GM21786 (cell line): ENCODE data around the gene SMC1B.

Experiments
- ATAC-seq: cut with Tn5 transposase; IDR thresholded peaks from one replicate; pipeline ENCODE4 v1.9.1; 2021; ENCODE audit not compliant: unreplicated experiment

SMC1B gene

DNA sequence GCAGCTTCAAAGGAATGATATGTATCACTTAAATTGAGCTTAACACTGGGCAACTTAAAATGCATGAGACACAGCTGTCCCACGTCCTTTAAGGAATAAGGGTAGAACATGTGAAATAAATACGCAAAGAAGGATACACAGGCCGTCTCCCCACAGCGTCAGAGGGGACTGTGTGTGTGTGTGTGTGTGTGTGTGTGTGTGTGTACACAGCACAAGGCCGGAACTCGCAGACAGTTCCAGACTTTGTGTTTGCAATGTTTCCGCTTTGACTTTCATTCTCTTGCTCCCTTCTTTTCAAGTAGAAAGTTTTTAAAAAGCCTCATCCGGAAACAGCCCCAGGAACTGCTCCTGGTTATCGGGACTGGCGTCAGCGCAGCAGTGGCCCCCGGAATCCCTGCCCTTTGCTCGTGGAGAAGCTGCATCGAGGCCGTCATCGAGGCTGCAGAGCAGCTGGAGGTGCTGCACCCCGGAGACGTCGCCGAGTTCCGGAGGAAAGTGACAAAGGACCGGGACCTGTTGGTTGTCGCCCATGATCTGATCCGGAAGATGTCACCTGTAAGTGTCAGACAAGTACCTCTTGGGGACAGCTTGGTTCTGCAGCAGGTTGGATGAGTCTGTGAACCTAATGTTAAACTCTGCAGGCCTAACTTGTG is 90.4 kb downstream of the SMC1B start:
- no peak for ATAC-seq

DNA sequence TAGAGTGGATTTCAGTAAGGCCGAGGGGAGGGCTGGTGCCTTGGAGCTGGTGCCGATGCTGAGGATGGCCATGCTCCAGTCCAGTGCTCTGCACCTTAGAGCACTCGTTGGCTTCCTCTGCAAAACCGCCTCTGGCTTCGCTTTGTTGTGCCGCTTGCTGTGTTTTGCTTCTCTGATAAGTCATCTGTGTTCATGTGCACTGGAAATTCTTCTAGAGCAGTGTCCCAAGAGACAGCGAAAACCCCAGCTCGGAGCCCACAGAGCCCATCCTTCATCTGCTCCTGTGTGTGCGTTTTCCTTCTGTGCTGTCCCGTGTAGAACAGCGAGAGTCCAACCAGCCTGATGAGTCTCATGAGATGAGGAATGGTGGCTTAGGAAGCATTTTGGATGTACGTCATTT is 91.6 kb downstream of the SMC1B start:
- no peak for ATAC-seq

DNA sequence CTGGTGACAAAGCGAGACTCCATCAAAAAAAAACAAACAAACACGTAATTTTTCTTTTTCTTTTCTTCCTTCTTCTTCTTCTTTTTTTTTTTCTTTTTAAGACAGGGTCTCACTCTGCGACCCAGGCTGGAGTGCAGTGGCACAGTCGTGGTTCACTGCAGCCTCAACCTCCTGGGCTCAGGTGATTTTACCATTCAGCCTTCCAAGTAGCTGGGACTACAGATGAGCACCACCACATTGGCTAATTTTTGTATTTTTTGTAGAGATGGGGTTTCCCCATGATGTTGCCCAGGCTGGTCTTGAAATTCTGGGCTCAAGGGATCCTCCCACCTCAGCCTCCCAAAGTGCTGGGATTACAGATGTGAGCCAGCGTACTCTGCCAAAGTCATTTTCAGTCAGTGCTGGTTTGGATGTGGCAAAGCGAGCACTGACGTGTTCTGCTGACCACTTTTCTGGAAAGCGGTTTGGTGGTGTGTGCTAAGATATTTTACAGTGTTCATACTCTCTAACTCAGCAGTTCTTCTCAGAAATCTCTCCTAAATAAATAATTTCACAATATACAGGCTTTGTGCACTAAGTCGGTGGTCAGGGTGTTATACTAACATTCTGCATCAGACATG is 92.9 kb downstream of the SMC1B start:
- ATAC-seq: no peak

DNA sequence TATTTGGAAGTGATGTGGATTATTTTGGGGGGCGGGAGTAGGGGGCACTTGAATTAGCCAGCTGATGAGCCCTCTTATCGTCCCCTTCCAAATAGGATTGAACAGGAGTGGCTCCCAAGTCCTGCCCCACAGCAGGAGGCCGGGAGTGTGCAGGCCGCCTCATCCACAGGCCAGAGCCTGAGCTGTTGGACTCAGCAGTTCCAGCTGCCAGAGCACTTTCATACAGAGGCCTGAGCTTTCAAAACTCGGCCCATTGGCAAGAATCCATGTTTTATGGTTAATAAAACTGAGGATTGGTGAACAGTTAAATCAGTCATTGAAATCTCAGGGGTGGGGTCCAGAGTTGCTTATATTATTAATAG is 94.1 kb downstream of the SMC1B start:
- ATAC-seq: no peak

DNA sequence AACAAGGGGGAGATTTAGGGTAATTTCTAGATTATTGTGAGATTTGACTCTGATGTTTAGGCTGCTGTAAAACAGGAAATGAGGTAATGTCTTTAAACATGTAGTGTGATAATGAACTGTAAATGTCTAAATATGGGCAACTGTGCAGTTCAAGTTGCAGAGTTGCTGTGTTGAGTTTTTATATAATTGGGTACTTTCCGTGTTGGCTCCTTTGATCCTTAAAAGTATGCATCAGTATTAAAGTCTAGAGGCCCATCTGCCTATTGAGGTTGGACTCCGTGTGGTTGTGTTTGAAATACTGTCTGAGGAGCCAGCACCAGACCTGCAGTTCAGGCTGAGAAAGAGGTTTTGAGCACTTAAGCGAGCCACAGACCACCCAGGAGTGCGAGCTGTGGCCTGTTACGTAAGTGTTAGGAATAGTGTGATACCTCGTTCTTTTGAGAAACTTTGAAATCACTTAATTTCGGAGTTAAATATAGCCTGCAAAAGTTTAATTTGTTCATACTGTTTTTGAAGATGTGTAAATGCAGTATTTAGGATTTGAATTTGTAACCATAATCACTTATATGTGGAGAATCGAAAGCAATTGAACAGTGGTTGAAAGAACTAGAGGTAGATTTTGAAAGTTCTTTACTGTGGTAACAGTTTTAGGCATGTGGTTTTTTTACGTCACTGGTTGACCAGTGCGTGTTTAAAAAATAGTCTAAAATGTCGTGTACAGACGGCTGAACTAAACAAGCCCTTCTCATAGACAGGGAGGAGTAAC is 94.7 kb downstream of the SMC1B start:
- peak; percentile 43 for ATAC-seq

DNA sequence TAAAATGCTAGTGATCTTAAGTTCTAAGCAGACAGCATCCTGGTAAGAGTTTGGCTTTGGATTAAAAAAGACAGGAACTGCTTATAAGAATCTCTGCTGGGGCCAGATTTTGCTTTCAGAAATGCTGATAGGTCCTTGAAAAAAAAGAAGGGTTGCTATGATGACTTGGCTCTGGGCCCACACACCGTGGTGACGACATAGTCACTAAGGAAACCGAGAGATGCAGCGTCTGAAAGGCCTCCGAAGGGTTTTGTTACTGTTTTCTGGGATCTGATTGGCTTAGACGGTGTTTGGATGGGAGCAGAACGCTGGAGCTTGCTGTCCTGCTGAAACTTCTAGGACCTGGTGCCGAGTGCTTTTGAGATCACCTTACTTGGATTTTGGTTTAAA is 95.2 kb downstream of the SMC1B start:
- peak; percentile 52 for ATAC-seq

DNA sequence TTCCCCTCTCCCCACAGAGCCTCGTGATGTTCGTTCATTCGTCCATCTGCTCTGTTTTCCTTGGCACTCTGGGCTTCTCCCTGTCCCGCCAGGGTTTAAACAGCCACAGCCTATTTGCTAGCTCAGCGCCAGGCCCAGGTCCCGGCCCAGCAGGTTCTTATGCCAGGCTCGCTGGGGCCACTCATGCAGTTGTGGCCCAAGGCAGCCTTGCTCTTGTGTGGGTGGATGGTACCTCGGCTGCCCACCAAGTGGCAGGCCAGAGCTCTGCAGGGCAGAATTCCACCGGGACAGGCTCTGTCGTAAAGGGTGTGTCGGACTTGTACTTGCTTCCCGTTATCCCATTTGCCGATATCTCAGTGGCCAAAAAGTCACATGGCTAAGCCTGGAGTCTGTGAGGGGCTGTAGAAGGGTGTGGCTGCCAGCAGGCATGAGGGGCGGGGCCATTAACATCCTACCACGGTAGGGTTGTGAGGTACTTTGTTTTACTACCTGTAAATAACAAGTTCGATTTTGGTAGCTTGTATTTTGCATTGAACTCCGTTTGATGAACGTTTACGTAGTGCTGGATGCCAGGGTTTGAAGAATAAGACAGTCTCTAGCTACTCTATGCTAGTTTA is 95.7 kb downstream of the SMC1B start:
- no peak for ATAC-seq

DNA sequence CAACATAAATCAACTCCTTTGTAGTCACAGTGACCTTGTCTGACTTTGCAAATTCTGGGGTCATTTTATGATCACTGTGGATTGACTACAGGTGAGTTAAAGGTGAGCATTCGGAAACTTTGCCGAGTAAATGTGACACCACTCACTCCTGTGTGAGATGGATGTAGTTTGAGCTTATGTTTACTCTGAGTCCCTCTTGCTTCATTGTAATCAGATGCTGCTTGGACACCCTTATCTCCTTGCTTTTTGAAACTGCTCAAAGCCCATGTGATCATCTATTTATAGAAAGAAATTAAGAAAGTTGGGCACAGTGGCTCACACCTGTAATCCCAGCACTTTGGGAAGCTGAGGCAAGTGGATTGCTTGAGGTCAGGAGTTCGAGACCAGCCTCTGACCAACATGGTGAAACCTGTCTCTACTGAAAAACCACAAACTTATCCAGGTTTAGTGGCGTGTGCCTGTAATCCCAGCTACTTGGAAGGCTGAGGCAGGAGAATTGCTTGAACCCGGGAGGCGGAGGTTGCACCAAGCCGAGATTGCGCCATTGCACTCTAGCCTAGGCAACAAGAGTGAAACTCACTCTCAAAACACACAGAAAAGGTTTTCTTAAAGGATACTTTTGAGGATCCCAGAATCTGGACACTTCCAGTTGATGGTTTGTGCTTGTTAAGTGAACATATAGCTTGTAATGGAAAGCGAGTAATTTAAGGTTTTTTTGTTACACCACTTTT is 96.4 kb downstream of the SMC1B start:
- ATAC-seq: no peak

DNA sequence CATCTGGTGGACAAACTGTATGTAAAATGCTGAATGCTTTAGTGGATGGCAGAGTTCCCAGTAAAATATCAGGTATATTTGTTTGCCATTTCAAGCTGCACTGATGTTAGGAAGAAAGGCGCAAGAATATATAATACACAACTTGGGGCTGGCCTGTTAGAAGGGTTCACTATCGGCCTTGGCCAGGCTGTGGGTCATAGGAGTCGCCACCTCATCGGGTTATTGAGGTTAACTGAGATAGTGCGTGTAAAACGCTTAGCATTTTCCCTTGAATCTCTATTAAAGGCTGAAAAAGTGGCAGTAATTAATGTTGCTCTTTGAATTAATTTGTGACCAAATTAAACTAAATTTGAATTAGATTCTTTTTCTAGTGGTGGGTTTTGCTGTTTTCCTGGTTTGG is 98.6 kb downstream of the SMC1B start:
- no peak for ATAC-seq

DNA sequence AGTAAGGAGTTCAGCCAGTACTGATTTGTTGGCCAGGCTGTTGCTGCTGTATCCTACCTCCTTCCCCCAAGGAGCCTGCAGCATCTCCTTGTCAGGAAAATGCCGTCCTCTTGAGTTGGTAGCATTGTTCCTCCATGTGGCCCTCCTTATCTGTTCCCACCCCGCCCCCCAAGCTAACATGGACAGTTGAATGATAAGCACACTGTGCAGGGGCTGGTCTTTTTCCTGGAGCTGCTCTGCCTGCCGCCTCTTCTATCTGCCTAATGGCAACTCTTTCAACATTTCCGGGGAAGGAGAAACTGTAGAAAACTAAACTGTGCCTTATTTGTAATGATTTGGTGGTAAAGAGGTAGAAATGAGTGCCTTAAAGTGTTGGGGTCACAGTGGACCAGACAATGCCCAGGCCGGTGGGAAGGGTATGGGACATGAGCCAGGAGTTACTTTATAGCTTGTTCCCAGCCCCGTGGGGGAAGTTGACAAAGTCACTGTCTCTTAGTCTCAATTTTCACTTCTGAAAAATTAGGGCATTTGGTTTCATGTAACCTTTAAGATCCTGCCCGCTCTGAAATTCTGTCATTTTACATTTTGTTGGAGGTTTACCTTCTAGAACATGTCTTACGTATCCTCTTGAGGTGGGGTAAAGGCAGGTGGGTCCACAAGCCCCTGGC is 99.2 kb downstream of the SMC1B start:
- ATAC-seq: no peak

DNA sequence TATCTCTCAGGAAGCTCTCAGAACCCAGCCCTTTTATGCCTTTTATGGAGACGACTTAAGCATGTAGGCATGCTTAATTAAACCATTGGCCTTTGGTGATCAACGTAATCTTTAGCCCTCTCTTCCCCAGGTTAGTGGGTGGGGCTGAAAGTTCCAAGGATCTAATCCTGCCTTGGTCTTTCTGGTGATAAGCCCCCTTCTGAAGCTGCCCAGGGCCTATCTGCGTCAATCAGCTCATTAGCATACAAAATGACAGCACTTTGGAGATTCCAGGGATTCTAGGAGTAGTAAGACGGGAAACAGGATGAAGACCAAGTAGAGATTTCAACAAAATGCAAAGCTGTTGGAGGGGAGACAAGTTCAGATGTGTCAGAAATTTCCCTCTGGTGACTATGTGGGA is 100.5 kb downstream of the SMC1B start:
- ATAC-seq: no peak

DNA sequence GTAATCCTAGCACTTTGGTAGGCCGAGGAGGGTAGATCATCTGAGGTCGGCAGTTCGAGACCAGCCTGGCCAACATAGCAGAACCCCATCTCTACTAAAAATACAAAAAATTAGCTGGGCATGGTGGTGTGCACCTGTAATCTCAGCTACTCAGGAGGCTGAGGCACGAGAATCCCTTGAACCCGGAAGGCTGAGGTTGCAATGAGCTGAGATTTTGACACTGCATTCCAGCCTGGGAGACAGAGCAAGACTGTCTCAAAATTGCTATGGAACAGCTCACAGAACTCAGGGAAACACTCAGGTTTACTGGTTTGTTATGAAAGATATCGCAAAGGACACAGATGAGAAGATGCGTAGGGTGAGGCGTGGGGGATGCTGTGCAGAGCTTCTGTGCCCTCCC is 101.0 kb downstream of the SMC1B start:
- ATAC-seq: no peak

DNA sequence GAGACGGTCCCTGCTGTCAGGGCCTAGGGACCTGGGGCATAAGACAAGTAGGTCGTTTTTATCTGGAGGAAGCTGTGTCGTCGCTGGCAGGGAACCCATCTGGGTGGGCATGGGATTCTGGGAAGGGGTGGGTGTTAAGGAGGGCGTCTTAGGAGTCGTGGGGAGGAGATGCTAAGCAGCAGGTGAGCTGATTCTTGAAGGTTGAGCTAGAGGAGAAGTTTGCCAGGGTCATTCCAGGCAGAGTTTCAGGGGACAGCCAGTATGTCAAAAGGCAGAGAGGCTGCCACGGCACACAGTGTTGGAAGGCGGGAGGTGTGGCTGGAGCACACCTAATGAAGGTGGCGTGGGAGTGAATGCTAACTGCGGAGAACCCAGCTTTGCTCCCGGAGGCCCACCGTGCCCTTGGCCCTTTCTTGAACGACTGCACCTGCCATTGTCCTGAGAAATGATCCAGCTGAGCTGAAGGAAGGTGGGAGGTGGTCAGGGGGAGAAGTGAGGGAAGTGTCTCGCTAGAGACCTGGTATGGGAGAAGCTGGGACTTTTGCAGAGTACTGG is 102.3 kb downstream of the SMC1B start:
- no peak for ATAC-seq

DNA sequence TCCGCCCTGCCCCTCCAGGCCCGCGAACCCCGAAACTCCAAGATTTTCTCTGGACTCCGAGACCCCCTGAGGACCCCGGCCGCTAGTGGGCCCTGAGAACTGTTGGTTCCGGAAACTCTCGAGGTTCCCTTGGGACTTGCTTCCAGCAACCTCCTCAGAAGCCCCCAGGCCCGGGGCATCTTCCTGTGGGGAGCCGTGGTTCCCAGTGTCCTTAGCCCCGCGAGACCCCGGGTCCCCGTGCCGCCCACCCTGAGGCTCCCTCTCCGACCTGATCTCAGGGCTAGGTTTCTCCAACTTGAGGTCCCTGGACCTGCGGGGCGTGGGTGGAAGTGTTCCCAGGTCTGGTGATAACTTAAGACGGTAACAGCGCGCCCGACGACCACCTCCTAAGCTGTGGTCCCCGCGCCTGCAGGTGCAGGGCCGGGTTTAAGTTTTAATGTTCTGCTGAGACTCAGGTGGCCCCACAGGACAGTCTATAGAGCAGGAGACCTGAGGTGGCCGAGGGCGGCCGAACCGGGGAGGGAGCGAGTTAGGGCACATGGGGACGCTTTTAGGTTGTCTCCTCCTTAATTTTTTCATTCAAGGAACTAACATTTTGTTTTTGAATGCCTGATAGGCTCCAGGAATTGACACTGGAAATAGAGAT is 102.9 kb downstream of the SMC1B start:
- ATAC-seq: no peak

DNA sequence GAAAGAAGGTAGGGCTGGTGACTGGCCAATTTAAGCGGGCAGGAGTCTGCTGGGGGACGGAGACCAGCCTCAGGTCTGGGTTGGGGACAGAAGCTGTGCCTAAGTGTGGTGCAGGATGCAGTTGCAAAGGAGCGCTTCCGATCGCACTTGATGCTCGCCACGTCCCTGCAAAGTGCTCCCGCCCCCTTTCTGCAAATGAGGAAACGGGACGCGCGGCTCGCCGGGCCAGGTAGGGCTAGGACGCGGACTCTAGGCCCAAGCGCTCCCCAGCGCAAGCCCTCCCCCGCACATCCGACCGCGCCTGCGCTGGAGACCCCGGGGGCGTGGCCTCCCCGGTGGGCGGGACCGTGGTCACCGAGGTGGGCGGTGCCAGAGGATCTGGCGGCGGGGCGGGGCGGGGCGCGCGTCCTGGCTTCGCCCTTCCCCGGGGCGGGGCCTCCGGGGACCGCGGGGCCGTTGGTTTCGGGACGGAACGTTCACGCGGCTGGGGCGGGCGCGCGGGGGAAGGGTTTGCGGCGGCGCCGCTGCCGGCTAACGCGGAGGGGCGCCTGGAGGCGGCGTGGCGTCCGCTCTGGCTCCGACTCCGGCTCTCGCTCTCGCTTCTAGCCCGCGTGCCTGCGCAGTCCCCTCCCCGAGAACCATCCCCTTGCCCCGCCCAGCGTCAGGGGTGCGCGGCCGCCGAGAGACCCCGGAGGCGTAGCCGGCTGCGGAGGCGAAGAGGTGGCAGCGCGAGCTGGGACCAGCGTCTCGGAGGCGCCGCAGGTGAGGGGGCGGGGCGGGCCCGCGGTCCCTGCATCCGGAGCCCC is 103.8 kb downstream of the SMC1B start, which contains the start of gene FAM118A:
FAM118A (plus strand) TSS at position 513 of the 806 bp plus-strand sequence. CDS start 12,446 bp downstream, outside the sequence.
- ATAC-seq: peak; percentile 72

DNA sequence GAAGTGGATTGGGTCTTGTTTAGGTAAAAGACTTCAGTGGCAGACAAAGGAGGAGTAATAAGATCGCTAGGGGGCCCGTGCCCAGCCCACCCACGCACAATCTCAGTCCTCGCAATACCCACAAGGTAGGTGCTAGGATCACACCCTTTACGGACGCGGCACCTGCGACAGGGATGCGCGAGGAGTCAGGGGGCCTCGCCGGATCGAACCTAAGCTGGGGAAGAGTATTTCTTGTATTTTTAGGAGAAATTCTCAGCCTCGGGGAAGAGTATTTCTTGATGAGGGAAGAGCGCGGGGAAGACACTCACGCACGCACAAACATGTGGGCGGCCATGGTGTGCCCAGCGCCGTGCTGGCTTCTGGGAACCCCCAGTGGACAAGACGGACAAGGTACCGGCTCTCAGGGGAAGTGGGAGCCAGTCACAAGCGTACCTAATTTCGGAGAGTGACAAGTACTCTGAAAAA is 104.4 kb downstream of the SMC1B start:
- no peak for ATAC-seq

DNA sequence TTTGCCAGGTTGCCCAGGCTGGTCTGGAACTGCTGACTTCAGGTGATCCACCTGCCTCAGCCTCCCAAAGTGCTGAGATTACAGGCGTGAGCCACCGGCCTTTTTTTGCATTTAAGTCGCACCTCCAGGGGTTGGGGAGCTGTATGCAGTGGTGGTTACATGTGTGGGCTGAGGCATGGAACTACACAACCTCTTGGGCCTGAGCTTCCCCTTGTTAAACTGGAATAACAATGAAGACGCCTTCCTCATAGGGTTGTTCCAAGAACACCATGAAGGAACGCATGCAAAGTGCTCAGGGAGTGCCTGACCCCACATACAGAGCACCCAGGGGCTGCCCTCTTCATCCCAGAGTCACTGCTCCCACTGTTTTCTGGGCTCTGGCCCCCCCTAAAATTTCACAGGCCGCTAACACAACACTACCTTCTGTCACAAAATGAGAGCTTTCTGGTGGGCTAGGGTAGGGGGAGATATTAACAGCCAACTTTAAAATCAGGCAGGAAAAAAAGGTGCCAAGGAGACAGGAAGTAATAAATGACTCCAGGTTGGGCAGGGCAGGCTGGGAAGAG is 104.9 kb downstream of the SMC1B start:
- no peak for ATAC-seq

DNA sequence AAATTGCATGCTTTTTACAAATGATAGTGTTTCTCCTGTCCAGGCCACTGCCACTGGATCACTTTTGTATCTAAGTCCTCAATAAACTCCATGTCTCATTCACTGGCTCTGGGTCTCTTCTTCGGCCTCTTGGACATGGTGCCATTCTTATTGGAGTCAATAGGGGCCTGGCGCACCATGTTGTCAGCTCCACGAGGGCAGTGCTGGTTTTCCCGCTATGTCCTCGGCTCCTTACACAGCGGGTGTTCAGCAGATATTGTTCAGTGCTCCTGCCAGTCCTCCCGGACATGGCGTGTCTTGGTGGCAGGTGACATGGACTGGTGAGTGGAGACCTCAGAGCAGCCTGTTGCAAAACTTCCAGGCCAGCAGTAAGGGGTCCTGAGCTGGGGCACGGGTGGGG is 107.3 kb downstream of the SMC1B start:
- ATAC-seq: no peak
